GM19463 (cell line): Measurements from ENCODE around the gene MDM4.
A peak's percentile ranks its signal among the peaks of the same experiment; 100 is the strongest.
"Not testable (repeated sequence)": the region's sequence is repeated elsewhere in the genome, so short reads cannot be mapped to it uniquely, and the experiment has no call there.

ENCODE experiments used
- ATAC-seq: cut with Tn5 transposase; IDR thresholded peaks from one replicate; pipeline ENCODE4 v1.9.1; 2021; ENCODE audit warnings: mild to moderate bottlenecking, moderate library complexity; ENCODE audit not compliant: unreplicated experiment

MDM4 gene

DNA sequence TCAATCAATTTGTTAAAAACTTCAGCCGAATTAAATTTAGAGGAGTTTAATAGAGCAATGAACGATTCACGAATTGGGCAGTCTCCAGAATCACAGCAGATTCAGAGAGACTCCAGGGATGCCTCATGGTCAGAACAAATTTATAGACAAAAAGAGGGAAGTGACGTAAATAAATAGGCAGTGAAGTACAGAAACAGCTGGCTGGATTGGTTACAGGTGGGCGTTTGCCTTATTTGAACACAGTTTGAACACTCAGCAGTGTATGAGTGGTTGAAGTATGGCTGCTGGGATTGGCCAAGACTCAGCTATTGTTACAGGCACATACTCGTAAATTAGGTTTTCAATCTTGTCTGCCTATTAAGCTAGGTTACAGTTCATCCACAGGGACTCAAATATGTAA is 43.8 kb downstream of the MDM4 start:
- not testable (repeated sequence) for ATAC-seq

DNA sequence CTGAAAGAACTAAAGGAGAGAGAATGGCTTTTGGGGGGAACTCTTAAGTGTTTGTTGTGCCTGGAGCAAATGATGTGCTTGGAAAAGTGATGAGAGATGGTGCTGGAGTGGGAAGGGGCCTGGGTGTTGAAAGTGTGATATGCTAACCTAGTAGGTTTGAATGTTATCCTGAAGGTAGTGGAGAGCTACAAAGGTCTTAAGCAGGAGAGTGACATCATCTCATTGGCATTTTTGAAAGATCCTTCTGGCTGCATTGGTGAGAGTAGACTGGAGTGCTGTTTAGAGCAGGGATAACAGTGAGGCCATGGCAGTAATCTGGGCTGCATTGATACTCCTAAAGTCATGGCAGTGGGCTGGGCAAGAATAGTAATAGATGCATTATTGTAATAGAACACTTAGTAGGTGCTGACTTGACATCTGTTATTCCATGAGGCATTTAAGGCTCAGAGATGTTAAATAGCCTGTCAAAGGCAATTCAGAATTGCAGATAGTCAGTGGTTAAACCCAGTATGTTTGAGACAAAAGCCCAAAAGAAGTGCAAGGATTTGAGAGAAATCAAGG is 44.5 kb downstream of the MDM4 start:
- no peak for ATAC-seq

- ATAC-seq: no peak
Observed at GRCh38 chr1:204562075-204562990, 46.1 kb downstream of the MDM4 start.

GRCh38 chr1:204563307-204563706 is 47.1 kb downstream of the MDM4 start:
- no peak for ATAC-seq

DNA sequence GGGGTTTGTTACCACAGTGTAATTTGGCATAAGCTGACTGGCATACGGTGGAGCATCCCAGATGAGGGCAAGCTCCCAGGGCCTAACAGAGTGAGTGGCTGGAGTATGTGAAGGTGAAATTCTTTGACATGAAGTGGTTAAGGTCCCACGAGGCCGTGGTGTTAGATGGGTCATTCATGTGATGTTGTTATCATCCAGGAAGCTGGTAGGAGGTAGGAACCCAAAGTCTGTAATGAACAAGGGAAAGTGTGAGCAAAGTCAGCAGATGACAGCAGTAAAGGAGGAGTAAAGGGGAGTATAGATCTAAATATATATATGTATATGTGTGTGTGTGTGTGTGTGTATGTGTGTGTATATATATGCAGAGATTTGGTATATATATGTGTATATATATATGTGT is 47.6 kb downstream of the MDM4 start:
- no peak for ATAC-seq

DNA sequence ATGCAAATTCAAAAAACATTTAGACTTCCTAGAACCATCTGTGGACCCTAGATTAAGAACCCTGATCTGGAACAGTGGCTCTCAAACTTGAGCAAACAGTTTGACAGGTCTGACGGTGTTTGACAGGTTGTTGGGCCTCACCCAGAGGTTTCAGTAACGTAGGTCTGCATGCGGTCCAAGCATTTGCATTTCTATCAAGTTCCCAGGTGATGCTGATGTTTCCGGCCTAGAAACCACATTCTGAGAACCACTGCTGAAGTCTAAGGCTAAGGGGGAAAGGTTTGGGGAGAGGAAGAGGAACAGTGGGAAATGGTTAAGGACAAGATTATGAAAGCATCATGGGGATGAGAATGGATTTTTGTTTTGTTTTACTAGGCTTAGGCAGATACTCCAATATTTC is 48.6 kb downstream of the MDM4 start:
- ATAC-seq: peak; percentile 83

DNA sequence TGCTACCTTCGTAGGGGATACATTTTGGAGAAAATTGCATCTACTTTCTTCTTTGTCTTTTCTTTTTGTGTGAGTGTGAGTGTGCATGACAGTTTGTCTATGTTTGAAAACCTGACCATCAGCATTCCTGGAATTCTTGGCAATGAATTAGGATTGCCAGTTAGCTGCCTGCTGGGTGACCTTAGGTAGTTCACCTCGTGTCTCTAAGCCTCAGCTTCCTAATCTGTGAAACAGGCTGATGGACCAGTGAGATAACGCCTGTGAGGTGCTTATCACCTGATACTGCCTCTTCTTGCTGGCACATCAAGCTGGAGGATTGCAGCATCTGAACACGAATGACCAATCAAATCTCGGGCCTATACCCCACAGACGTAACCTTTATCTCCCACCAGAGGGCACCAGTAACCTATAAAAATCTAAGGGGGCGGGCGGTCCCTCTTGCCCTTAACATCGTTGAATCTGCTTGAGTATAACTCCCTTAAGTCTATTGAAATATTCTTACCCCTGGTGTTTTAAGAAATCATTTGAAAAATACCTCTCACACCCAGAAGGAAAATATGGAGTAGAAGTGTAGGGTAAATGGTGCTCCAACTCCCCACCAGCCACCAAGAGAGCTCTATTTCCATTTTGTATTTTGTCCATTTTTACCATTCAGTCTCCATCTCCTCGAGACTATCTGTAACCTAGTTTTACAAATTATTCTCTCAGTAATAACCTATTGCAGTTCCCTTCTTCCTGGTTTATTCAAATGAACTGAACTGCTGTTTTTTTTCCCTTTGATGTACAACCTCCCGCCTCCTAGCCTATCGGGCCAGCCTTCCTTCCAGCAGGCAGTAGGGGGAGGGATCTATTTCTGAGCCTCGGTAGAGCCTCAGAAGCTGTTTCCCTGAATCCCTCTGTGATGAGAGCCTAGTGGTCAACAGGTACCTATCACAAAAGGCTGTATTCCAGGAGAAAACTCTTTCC is 49.7 kb downstream of the MDM4 start:
- peak; percentile 42 for ATAC-seq

DNA sequence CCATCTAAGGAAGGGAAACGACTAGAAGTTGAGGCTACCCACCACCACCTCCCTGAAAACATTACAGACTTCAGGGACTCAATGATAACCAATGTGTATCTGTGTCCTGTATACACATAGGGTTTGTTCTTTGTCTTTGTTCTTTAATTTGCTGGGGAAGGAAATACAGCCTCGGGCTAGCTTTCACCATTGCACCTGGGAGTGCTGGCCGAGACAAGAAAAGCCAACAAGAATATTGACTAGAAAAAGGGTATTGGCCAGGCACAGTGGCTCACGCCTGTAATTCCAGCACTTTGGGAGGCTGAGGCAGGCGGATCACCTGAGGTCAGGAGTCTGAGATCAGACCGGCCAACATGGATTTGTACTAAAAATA is 50.4 kb downstream of the MDM4 start:
- no peak for ATAC-seq

- ATAC-seq: no peak
Observed at GRCh38 chr1:204567071-204567470, 50.9 kb downstream of the MDM4 start.

GRCh38 chr1:204568576-204569315 is 52.5 kb downstream of the MDM4 start:
- ATAC-seq: no peak

GRCh38 chr1:204569478-204569877 is 53.3 kb downstream of the MDM4 start:
- no peak for ATAC-seq

- not testable (repeated sequence) for ATAC-seq
Observed at GRCh38 chr1:204570021-204570420, 53.8 kb downstream of the MDM4 start.

- ATAC-seq: no peak
Observed at GRCh38 chr1:204571128-204571527, 54.9 kb downstream of the MDM4 start.

GRCh38 chr1:204571631-204572030 is 55.4 kb downstream of the MDM4 start:
- ATAC-seq: no peak

DNA sequence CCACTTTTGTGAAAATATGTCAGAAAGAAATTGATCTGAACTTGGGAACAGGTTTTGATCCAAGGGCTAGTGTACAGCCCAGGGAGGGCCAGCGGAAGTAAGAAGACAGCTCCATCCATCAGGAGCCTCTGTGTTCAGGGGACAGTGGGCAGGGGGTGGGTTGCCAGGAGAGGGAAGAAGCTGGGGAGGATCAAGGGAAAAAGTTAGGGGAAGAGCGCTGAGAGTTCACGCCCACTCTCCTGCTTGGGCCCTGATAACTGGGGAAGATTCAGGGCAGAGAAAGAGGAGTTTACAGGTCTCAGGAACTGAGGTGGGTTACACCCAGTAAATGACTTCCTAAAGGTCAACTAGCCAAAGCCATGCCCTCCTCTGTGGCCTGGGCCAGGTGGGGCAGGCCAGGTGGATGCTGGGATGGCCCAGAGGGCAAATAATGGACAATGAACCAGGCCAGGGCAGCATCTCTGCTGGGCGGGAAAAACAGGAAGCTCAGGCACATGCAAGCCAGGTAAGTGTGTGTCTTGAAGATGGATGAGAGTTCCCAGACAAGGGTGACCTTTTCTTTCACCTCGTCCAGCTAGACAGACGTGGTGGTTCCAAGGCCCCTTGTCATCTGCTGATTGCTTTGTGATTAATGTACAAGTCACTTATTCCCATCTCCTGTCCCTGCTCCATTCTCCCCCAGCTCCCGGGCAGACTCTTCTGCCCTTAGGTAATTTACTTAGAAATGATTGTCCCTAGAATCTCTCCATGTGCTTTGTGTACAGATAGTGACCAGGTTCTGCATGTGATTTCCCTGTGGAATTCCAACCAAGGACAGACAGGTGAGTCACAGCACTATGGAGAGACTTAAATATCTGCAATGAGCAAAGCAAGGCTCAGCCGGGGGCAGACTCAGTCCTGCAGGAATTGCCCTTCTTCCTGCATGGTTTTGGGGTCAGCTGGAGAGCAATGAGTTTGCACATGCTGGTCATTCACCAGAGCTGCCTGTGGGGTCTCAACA is 57.0 kb downstream of the MDM4 start:
- no peak for ATAC-seq

GRCh38 chr1:204574016-204574864 is 58.0 kb downstream of the MDM4 start:
- ATAC-seq: no peak

DNA sequence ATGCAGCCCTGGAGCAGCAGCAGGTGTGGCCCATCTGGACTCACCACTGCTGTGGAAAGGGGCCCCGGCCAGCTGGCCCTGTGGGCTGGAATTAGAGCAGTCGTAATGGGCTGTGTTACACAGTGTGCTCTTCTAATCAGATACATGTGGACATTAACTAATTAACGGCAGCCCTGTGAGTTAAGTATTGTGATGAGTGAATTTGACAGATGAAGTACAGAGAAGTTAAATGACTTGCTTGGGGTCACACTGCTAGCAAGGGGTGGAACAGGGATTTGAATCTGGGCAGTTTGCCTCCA is 58.6 kb downstream of the MDM4 start:
- ATAC-seq: no peak

- no peak for ATAC-seq
Observed at GRCh38 chr1:204575221-204576190, 59.3 kb downstream of the MDM4 start.
